ENCODE results near the gene NDUFAF7. TPM values are rescaled to one million over a fixed set of nuclear protein-coding genes. Genes with fewer than 3 reads are reported as not detected.

NDUFAF7 gene, protein sequence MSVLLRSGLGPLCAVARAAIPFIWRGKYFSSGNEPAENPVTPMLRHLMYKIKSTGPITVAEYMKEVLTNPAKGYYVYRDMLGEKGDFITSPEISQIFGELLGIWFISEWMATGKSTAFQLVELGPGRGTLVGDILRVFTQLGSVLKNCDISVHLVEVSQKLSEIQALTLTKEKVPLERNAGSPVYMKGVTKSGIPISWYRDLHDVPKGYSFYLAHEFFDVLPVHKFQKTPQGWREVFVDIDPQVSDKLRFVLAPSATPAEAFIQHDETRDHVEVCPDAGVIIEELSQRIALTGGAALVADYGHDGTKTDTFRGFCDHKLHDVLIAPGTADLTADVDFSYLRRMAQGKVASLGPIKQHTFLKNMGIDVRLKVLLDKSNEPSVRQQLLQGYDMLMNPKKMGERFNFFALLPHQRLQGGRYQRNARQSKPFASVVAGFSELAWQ
- polyA plus RNA-seq (2012; rRNA removed), result 24.8 and 36.1 TPM in 2 replicates
- polyA plus RNA-seq (2012; cell fraction: cytosol; rRNA removed), result 21.0 and 21.2 TPM in 2 replicates
- polyA plus RNA-seq (2012; cell fraction: nucleus; rRNA removed), result 64.2 and 111 TPM in 2 replicates

DNA sequence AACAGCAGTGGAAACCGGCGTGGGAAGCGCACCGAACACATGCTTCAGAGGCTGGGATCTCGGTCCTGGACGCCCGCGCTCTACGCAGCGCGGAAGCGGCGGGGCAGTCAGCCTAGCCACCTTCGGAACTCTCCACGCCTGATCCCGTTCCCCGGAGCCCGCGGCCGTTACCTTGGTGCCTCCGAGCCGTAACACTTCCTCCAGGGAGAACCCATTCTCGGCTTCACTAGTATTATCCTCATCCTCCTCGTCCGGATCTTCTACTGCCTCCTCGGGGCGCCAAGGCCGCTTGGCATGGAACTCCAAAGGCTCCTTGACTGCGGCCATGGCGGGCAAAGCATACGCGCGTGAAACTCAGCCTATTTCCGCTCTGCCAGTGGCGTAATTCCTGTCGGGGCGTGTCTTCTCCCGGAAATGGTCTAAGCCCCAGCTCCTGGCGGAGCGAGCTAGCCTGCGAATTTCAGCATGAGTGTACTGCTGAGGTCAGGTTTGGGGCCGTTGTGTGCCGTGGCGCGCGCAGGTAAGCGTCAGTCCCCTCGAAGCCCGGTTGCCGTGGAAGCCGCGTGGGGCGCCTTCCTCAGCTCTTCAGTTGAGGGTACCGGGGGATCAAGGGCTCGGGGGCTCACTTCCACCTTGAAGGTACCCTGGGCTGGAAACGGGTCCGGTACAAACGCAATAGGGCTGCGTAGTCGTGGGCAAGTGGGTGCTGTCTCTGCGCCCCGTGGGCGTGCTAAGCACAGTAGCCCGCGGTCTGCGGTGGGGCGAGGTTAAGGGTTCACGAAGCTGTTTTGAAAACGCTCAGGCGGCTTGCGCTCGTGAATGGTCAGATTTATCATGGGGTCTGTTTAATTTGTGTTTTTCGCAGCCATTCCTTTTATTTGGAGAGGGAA is at the start of gene NDUFAF7, which contains the start of gene CEBPZ:
NDUFAF7 (plus strand) TSS at position 418 of the 890 bp plus-strand sequence; CDS start at position 466, 48 bp downstream.
CEBPZ (minus strand) TSS at position 356 of the 890 bp plus-strand sequence; CDS start at position 327, 29 bp downstream.
- under 1% methylated on average over 43 of the region's 73 CpGs for WGBS (ENCODE audit: low lambda C conversion rate)
- H3K36me3 ChIP-seq (replicated peaks in 1 of 2; ENCODE audit: control insufficient read depth in 1 of 2, insufficient read depth in 2 of 2, low read length in 1 of 2), result peaks cover 34 to 48% of the 10 kb centered on the region in 2 experiments
- no peaks in the 10 kb centered on the region for H3K9me3 ChIP-seq
- H3K27me3 ChIP-seq (ENCODE audit: insufficient read depth), result no peaks in the 10 kb centered on the region
- peaks cover 4% of the 10 kb centered on the region for H3F3A ChIP-seq (replicated peaks; ENCODE audit: insufficient read depth)
- H3K4me1 ChIP-seq (ENCODE audit: control insufficient read depth in 1 of 2, insufficient read depth in 2 of 2, low read depth in 1 of 2, low read length in 1 of 2), result peaks cover 22 to 34% of the 10 kb centered on the region in 2 experiments; a peak in 3 of 4 replicates
- H3K27ac ChIP-seq (ENCODE audit: low read depth in 2 of 2, low read length in 1 of 2), result peak within 1 kb of the TSS; percentile 83 to 90
- peak; percentile 95 for DNase-seq
- peak within 1 kb of the TSS; percentile 83 for H3K9ac ChIP-seq
- CTCF ChIA-PET, result interaction anchor here (0.6 to 1.6 kb wide), 11 partner anchors 8 to 601 kb away, joined by 3 to 5 read pairs (median 4); no protein-coding TSS in a partner anchor
- peak within 1 kb of the TSS; percentile 94 to 97 for H3K4me3 ChIP-seq (ENCODE audit: low read depth in 2 of 2, low read length in 1 of 2)
- POLR2A ChIA-PET, result interaction anchor here (1.0 kb wide), 1 partner anchor 13 kb away, joined by 7 read pairs; no protein-coding TSS in a partner anchor
- H4K20me1 ChIP-seq (ENCODE audit: insufficient read depth), result peaks cover 11% of the 10 kb centered on the region
- peak within 1 kb of the TSS; percentile 90 for H2AFZ ChIP-seq (ENCODE audit: low read depth)
- no peaks in the 10 kb centered on the region for H3K9me2 ChIP-seq
- peak within 1 kb of the TSS; percentile 87 for H3K4me2 ChIP-seq
- H3K79me2 ChIP-seq (ENCODE audit: insufficient read depth), result peaks cover 98% of the 10 kb centered on the region
- TF ChIP-seq FOXM1 (IDR thresholded peaks at IDR 0.05; ENCODE audit: low read depth) (no peak), ELF1 (IDR thresholded peaks at IDR 0.05) (peak; percentile 91), EZH2phosphoT487 (IDR thresholded peaks at IDR 0.05; ENCODE audit: borderline replicate concordance, low read depth) (no peak), RFX5 (IDR thresholded peaks at IDR 0.05; ENCODE audit: low read length) (0 out of 2 replicates have a peak, but pooled peaks have one; percentile 30), TAF1 (IDR thresholded peaks at IDR 0.05; ENCODE audit: borderline replicate concordance, low read depth, low read length) (peak; percentile 88), SIN3A (IDR thresholded peaks at IDR 0.05; ENCODE audit: borderline replicate concordance, low read depth, low read length) (peak; percentile 92), MEF2A (IDR thresholded peaks at IDR 0.05; ENCODE audit: borderline replicate concordance, low read depth) (no peak), FOSL2 (IDR thresholded peaks at IDR 0.05; ENCODE audit: borderline replicate concordance, low read depth) (peak; percentile 18; the same call in 1 of the 2 replicates), TEAD4 (IDR thresholded peaks at IDR 0.05; ENCODE audit: borderline replicate concordance, insufficient read depth) (no peak), POLR2AphosphoS5 (IDR thresholded peaks at IDR 0.05; ENCODE audit: low read depth, low read length) (peak; percentile 96), NRF1 (IDR thresholded peaks at IDR 0.05; ENCODE audit: low read depth, low read length) (no peak), RXRA (IDR thresholded peaks at IDR 0.05; ENCODE audit: borderline replicate concordance, low read depth) (no peak; the same call in 1 of the 2 replicates), TCF12 (IDR thresholded peaks at IDR 0.05) (peak; percentile 17; the same call in 1 of the 2 replicates), GATA2 (CRISPR knock-in tag; IDR thresholded peaks at IDR 0.05) (no peak; the same call in 1 of the 2 replicates), FOXJ3 (CRISPR knock-in tag; IDR thresholded peaks at IDR 0.05) (no peak), RAD21 (IDR thresholded peaks at IDR 0.05; ENCODE audit: low read length) (no peak), EP300 (IDR thresholded peaks at IDR 0.05; ENCODE audit: borderline replicate concordance in 1 of 2, low read depth in 1 of 2, low read length in 1 of 2) (peak in 1 of 2 experiments; percentile 21; a peak in 1 of 4 replicates), CHD2 (IDR thresholded peaks at IDR 0.05; ENCODE audit: low read length, partially characterized antibody) (peak; percentile 79), GABPA (IDR thresholded peaks at IDR 0.05; ENCODE audit: low read depth) (peak; percentile 96), YY1 (IDR thresholded peaks at IDR 0.05; ENCODE audit: low read depth) (peak; percentile 95)
- TF ChIP-seq, protein P1, sequence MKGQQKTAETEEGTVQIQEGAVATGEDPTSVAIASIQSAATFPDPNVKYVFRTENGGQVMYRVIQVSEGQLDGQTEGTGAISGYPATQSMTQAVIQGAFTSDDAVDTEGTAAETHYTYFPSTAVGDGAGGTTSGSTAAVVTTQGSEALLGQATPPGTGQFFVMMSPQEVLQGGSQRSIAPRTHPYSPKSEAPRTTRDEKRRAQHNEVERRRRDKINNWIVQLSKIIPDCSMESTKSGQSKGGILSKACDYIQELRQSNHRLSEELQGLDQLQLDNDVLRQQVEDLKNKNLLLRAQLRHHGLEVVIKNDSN (IDR thresholded peaks at IDR 0.05; ENCODE audit: borderline replicate concordance, low read depth), result no peak
- TF ChIP-seq, protein P2, sequence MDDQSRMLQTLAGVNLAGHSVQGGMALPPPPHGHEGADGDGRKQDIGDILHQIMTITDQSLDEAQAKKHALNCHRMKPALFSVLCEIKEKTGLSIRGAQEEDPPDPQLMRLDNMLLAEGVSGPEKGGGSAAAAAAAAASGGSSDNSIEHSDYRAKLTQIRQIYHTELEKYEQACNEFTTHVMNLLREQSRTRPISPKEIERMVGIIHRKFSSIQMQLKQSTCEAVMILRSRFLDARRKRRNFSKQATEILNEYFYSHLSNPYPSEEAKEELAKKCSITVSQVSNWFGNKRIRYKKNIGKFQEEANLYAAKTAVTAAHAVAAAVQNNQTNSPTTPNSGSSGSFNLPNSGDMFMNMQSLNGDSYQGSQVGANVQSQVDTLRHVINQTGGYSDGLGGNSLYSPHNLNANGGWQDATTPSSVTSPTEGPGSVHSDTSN (IDR thresholded peaks at IDR 0.05), result 0 out of 2 replicates have a peak, but pooled peaks have one; percentile 20
- TF ChIP-seq, protein P3, sequence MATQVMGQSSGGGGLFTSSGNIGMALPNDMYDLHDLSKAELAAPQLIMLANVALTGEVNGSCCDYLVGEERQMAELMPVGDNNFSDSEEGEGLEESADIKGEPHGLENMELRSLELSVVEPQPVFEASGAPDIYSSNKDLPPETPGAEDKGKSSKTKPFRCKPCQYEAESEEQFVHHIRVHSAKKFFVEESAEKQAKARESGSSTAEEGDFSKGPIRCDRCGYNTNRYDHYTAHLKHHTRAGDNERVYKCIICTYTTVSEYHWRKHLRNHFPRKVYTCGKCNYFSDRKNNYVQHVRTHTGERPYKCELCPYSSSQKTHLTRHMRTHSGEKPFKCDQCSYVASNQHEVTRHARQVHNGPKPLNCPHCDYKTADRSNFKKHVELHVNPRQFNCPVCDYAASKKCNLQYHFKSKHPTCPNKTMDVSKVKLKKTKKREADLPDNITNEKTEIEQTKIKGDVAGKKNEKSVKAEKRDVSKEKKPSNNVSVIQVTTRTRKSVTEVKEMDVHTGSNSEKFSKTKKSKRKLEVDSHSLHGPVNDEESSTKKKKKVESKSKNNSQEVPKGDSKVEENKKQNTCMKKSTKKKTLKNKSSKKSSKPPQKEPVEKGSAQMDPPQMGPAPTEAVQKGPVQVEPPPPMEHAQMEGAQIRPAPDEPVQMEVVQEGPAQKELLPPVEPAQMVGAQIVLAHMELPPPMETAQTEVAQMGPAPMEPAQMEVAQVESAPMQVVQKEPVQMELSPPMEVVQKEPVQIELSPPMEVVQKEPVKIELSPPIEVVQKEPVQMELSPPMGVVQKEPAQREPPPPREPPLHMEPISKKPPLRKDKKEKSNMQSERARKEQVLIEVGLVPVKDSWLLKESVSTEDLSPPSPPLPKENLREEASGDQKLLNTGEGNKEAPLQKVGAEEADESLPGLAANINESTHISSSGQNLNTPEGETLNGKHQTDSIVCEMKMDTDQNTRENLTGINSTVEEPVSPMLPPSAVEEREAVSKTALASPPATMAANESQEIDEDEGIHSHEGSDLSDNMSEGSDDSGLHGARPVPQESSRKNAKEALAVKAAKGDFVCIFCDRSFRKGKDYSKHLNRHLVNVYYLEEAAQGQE (IDR thresholded peaks at IDR 0.05; ENCODE audit: low read depth, low read length), result no peak

Measured in SK-N-SH (cell line).